IPS DF 4.7 (cell line): ENCODE measurements around the gene MPL.
"Not testable (repeated sequence)": the region's sequence is repeated elsewhere in the genome, so short reads cannot be mapped to it uniquely, and the experiment has no call there.

Source experiments
- DNase-seq: peaks from one replicate; pipeline ENCODE4 v3.0.0-alpha.2; 2013; ENCODE audit warnings: low spot score; ENCODE audit errors: extremely low read depth

Gene MPL

DNA sequence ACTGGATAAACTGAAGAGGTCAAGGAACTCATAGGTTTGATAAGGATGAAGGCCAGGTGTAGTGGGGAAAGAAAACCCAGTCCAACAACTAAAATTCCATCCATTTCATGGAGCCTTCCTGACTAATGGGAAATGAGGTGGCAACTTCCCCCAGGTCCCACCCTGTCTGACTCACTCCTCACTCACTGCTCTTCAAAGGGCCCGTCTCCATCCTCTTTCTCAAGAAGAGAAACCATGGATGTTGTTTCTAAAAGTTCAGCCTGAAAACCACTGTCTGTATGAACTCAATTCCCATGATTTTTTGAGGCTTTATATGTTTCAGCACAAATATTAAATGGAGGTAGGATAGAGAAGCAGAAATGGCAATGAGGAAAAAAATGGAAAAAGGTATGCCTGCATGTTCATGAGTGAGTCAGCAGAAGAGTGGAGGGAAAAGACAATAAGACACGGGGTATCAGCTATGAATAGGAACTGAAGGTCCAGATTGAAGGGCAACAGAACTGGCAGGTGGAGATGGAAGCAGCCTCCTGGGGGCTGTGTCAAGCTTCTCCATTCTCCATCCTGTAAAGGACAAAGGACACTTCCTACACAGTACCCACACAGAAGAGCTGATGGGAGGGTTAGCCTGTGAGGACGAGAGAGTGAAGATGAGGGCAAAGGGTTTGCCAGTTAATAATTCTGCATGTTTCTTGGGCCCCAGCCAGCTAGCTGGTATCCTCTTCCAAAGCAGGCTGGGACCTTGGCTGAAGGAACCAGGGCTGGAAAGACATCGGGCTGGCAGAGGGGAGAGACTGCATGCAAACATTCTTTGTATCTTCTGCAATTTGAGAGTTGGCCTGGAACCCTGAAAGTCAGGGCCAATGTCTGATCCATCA is 35.7 kb downstream of the MPL start:
- DNase-seq = no peak

DNA sequence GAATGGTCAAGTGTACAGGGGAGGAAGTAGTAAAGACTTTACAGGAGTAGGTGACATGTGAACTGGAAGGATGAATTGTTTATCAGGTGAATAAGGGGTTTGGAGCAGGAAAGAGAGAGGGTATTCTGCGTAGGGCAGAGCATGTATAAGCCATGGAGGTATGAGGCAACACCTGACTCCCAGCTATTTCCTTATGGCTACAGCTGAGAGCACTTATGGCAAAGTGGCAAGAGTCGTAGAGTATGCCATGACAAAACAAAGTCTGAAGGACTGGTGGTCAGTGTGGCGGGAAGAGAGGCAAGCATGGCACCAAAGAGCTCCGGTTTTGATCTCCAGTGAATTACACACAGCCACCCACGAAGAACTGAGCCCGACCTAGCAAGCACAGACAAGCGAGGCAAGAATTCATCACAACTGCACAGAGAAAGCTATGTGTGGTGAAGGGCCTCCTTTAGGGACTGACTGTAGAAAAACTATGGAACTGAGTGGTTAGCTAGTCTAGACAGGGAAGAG is 39.2 kb downstream of the MPL start:
- DNase-seq = no peak

DNA sequence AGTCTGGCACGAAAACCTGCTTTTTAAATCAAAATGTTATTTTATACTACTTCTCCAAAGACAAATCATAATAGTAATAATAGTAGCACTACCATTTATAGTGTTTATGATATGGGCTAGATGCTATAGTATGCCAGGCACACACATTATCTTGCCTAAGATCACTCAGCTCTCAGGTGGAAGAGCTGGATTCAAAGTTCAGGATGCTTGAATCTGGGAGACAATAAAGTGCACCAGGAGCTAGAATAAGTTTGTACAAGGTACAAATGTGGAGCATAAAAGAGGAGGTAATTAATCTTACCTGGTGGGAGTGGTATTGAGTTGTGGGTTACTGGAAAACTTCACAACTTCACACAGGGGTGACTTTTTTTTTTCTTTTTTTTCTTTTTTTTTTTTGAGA is 40.2 kb downstream of the MPL start:
- no peak for DNase-seq

DNA sequence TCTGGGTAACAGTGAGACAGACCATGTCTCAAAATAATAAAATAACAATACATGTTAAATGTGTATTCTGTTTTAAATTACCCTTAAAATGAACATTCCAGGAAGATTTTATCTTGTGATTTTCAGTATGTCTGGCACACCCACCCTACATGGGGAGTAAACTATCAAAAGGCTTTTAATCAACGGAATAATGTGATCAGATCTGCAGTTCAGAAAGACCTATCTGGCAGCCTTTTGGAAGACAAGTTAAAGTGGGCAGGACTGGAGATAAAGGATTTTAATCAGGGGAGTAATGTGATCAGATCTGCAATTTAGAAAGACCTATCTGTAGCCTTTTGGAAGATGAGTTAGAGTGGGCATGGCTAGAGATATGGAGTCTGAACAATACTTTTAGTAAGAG is 41.9 kb downstream of the MPL start:
- DNase-seq = no peak

DNA sequence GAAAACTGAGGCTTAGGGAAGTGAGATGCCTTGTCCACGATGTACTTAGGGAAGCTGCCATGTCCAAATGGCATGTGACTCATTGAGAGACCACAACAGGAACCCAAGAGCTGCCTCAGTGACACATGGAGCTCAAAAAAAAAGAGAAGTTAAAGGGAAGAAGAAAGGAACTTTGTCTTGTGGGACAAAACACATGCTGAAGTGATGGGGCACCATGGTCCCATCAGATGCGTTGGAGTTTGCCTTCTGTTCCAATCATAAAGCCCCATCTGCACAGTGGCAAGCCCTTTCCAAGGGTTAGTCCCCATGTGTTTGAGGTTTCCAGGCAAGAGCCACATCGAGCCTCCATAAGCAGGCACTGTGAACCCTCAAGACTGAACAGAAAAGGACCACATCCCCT is 44.0 kb downstream of the MPL start:
- DNase-seq = no peak

DNA sequence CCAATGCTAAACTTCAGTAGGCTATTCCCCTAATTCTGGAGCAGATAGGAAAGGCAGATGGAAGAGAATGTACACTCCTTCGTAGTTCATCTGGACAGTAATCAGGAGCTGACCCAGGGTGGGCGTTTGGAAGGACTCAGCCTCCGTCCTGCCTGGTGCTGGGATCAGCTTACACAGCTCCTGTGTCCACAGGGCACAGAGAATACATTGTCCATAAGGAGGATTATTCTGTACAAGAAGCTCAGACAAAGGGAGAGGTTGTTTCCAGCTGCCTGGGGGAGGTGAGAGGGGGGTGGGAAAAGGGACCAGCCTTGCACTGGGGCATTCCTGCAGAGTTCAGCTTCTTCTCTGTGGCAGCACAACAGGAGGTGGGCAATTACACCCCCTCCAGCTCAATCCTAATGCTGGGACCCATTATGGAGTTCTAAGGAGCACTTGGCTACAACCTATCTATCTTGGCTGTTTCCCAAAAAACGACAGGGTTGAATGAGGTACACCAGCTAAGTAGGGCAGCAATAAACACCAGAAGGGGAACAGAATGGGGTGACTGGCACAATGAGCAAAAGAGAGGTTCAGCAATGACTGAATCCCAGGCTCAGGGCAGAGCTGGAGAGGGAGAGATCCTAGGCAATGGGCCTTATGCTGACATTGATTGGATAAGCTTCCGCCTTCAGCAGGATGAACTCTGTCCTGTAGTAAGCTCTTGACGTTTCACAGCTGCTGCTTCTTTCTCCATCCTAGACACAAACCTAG is 44.6 kb downstream of the MPL start:
- no peak for DNase-seq

DNA sequence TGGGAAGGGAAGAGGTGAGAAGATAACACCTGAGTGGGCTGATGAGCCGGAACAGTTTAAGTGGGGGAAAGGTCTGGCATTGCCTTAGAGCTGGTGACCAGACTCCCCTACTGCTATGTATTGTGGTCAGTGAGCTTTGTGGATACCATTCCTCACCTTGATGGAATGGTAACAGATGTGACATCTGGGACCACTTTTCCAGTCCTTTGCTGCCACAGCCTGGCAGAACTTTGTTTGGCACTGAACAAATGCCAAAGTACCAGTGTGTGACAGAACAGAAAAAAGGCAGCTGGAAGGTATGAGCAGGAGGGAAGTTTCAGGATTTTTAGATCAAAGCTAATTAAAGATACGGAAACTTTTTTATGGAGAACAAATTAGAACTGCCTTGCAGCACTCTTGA is 45.8 kb downstream of the MPL start:
- no peak for DNase-seq

DNA sequence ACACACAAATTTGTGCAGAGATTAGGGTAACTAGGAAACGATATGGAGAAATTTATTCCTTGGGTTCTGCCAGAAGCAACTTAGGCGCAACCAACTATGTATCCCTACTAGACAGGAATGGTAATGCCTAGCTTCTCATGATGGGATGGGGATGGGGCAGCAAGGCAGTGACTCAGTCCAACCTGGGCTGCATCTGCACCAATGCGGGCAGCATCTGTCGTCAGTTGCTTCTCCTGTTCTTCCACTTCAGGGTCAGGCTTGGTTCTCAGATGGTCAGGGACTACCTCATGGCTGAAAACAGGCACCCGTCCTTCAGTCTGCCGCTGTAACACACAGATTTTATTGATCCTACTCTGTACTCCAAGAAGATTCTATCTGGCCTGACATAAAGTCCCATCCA is 49.1 kb downstream of the MPL start:
- DNase-seq = no peak

DNA sequence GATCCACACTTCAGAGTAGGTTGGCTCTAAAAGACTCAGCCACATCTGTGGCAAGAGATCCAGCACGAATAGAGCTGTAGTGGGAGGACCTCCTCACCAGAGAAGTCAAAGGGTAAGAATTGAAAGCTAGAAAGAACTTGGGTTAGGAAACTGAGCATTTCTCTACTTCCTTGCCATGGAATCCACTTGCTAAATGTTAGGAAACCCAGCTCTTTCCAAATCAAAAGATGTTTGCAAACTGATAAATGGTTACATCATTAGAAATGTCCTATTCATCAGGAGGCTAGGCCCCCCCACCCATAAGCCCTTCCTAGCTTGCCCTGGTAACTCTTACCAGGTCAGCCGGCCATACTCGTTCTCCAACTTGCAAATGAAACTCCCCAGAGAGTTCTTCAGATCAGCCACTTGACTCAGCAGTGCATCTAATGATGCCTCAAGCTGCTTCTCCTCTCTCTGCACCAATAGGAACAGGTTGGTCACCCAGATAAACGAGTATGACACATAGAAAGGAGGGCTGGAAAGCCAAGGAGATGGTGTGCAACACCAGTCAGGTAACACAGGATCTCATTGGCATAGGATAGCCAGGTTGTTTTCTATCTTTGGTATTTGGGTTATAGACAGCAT is 50.5 kb downstream of the MPL start:
- DNase-seq = no peak

DNA sequence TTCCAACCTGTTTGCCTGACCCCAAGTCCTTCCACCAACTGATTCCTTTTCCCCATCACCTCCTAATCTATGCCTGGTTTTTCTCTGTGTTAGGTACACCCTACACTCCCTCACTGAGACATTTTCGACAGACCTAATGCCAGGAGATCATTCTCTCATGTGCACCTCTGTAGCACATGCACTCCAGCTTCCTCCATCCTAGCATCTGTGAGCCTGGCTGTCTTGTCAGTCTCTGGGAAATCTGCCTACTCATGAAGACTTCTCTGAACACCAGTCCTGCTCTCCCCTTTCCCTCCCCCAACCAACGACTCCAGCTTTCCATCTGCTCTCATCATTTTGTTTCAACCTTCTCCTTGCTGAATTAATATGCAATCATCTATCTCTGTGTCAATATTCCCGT is 51.0 kb downstream of the MPL start:
- DNase-seq = no peak

DNA sequence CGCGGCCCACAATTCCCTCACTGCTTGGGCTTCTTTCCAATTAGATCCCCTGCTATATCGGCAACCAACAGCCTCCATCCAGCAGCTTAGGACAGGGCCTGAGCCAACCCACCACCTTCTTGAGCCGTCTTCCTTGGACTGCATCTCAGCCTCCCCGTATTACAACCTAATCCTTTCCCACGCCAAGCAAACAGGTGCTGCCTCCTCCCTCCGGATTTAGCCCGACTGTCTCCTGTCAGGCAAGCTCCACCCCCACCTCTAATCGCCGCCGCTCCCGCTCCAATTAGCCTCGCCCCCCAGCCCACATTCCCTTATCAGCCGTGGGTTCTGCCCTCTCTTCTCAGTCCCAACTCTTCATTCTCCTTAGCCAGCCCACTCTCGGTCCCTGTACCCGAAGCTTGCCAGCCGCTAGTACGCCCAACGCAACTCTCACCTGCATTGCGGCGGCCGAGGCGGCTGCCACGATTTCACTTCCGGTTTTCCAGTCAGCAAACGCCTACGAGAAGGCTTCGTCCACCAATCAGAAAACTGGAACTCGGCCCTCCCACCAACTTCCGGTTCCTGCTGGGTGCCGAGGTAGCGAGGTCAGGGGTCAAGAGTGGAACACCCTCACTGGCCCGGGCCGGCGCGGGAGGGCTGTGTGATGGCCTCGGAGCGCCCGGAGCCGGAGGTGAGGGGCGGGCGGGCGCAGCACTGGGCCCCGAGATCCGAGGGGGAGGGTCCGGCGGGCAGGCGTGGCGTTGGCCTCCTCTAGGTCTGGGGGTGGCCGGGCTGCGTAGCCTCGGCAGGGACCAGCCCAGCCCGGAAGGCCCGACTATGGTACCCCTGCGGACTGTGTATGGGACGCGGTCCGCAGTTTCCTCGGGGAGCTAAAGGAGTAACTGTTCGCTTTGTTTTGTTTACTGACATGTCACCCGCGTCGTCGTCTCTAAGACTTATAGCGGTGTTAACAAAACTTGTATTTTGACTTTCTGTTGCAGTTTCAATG is 52.0 kb downstream of the MPL start, which contains the start of the genes MED8 and SZT2:
Gene MED8, minus strand, starts transcription at position 475 of the 988 bp plus-strand sequence. Its CDS starts 36 bp downstream, at position 439.
Gene SZT2, plus strand, starts transcription at position 574 of the 988 bp plus-strand sequence. Its CDS starts 70 bp downstream, at position 644.
- DNase-seq = peak; percentile 90

DNA sequence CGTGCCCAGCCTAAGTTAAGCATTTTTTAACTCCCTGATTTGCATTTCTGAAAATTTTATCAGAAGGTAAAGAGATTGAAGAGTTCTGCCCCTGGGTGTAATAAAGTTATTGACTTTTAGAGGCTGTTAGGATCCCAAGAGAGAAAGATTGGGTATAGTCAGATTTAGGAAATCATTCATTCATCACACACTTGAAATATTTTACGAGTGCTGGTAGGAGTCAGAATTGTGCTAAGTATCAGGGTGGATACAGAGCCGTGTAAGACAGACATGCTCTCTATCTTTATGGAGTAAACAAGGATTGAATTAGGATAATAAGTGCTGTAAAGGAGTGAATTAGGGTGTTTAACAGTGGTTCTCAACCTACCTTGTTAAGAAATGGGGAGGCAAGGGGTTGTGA is 55.1 kb downstream of the MPL start:
- DNase-seq = no peak

DNA sequence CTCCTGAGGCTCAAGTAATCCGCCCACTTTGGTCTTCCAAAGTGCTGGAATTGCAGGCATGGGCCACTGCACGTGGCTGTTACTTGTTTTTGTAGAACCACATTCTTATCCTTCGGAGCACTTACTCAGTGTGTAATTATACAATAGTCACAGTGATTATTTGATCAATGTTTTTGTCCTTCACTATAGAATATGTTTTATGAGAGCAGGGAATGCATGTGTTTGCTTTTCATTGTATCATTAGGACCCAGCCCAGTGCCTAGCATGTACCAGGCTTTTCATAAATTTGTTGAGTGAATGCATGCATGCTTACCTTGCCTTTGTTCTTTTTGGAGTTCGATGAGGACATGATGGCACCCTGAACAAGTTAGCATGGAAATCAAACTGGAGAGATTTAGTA is 57.9 kb downstream of the MPL start:
- DNase-seq = no peak

DNA sequence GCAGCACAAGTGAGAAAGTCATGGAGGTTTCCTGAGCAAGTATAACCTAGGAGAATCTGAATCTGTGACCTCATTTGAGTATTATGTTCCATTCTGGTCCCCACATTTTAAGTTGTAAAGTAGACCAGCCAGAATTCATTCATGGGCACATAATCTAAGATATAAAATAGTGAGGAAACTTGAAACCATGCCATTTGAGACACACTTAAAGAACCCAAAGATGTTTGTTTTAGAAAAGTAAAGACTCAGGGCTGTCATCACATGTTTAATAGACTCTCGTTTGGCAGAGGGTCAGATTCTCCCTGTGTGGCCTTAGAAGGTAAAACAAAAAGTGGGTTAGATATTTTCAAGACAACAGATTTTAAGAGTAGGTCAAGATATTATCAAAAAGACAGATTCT is 58.4 kb downstream of the MPL start:
- no peak for DNase-seq

DNA sequence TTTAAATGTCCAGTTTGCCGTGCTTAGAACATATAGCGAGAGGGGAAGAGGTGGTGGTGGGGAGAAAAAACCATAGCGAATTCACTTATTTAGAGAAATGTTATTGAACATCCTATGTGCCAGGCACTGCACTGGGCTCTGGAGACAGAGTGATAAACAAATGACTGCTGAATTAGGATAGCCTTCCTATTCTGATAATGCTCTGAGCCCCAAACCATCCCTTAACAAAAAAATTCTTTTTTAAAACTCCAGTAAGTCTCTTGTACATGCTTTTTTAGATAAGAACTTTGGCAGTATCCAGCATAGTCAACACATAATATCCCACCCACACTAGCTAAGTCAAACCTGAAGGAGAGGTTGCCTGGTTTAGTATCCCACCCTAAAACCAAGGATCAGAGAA is 60.6 kb downstream of the MPL start:
- no peak for DNase-seq

DNA sequence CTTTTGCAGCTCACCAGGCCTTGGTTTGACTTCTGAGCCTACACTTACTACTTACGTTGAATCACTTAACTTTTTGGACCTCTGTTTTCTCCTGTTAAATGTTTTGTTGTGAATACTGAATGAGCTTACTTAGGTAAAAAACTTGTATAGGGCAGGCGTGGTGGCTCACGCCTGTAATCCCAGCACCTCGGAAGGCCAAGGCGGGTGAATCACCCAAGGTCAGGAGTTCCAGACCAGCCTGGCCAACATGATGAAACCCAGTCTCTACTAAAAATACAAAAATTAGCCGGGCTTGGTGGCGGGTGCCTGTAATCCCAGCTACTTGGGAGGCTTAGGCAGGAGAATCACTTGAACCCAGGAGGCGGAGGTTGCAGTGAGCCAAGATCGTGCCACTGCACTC is 62.8 kb downstream of the MPL start:
- not testable (repeated sequence) for DNase-seq

DNA sequence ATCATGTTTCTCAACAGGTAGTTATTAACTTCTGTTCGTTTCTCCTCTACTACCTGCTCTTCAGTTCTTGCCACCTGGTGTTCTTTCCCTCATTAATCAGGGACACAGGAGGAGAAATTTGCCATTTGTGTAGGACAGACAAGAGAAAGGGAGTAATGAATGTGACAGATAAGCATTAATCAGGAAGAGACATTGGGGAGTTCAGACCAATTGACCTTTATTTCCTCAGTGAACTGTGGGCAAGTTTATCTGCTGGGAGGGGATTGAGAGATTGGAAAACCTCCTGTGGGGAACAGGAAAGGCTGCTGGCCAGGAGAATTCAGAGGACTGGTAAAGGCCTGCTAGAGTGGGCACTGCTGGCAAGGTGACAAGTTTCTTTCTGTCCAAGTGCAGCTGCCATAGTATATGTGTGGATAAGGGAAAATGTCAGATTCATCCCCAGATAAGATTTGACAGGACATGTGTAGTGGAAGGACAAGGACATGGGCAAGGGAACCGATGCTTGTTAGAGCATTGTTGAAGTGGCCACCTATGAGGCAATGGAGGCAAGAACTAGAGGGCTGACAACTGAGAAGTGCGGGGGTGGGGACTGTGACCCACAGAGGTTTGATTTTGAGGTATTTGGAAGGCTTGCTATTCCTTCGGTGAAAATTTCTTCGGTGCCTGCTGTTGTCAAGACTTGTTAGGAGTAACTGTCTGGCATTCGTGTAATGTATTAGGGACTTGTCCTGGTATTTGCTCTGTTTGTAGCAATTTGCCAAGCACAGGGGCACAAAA is 64.7 kb downstream of the MPL start:
- no peak for DNase-seq
